Calu3 (cell line): ENCODE results near the gene CD36. TPM values are rescaled to one million over a fixed set of nuclear protein-coding genes. Genes with fewer than 3 reads are reported as not detected.

ENCODE experiments used
- BruUV-seq: library from RNA; stranded (reverse); fragments of 400-500 nt; replicated peaks from 2 replicates; lab custom pipeline; 2021; lab: Mats Ljungman, UMichigan
- CTCF ChIA-PET: fragments of 300-600 bp; sonication (Branson Sonifier 250); formaldehyde crosslinking; loops from one replicate; lab custom pipeline; 2022; ENCODE audit warnings: antibody characterized with exemption; lab: Charles Lee
- DNase-seq: peaks from one replicate; pipeline ENCODE4 v3.0.0; 2022
- H3K27ac Mint-ChIP-seq: one replicate; pipeline ENCODE4 v1.8.0; 2022; ENCODE audit warnings: mixed read lengths; ENCODE audit not compliant: unreplicated experiment
- H3K27me3 Mint-ChIP-seq: one replicate; pipeline ENCODE4 v1.8.0; 2022; ENCODE audit warnings: mixed read lengths; ENCODE audit not compliant: unreplicated experiment
- H3K36me3 Mint-ChIP-seq: one replicate; pipeline ENCODE4 v1.8.0; 2022; ENCODE audit warnings: mild to moderate bottlenecking, moderate library complexity, mixed read lengths; ENCODE audit not compliant: insufficient read depth, unreplicated experiment
- H3K4me1 Mint-ChIP-seq: one replicate; pipeline ENCODE4 v1.8.0; 2022; ENCODE audit warnings: mild to moderate bottlenecking, low read depth, mixed read lengths; ENCODE audit not compliant: unreplicated experiment
- H3K4me3 Mint-ChIP-seq: one replicate; pipeline ENCODE4 v1.8.0; 2022; ENCODE audit warnings: mild to moderate bottlenecking, low read depth, moderate library complexity, mixed read lengths; ENCODE audit not compliant: unreplicated experiment
- H3K9me3 Mint-ChIP-seq: one replicate; pipeline ENCODE4 v1.8.0; 2022; ENCODE audit warnings: low read depth, mixed read lengths; ENCODE audit not compliant: unreplicated experiment
- intact Hi-C: fragments of 100-400 bp; cut with micrococcal nuclease; formaldehyde crosslinking; loops from one replicate; pipeline ENCODE4 v1.10.0; 2022; ENCODE audit not compliant: unreplicated experiment
- total RNA-seq: library from RNA; stranded (reverse); gene quantifications from 2 replicates; pipeline ENCODE4 v1.2.3, GENCODE V29; 2022
- TF ChIP-seq, protein P1 (sequence below): fragments of 200-600 bp; IDR thresholded peaks from one replicate; pipeline ENCODE4 v1.8.0; 2022; ENCODE audit warnings: antibody characterized with exemption; ENCODE audit not compliant: unreplicated experiment

CD36 gene
- total RNA-seq, 1 experiment from 2014 or later, result not detected

DNA sequence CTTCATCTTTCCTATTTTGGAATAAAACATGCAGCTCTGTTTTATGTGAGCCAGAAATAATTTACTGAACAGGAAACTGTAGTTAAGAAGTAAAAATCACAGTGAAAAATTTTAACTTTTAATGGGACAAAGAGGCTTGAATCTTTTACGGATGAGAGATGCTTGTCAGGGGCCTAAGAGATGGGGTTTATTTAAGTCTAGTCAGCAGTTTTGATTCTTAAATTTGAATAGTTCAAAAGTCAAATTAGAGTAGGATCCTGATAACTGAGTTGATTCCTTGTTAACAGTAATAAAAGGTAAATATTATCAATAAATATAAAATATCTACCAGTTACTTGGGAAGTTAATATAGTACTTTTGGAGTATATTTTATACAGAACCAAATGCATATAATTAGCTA, 24.9 kb upstream of the CD36 start:
- Mint-ChIP-seq H3K4me1 (peaks cover 24% of the 10 kb centered on the region), H3K27me3 (no peaks in the 10 kb centered on the region), H3K27ac (no peak overlapping the region), H3K36me3 (no peaks in the 10 kb centered on the region), H3K9me3 (peaks cover under 1% of the 10 kb centered on the region), H3K4me3 (no peak overlapping the region)
- BruUV-seq, result no TSS peak
- DNase-seq, result no peak
- intact Hi-C loops, result no loop called here
- CTCF ChIA-PET, result no interaction called here
- TF ChIP-seq, protein P1, sequence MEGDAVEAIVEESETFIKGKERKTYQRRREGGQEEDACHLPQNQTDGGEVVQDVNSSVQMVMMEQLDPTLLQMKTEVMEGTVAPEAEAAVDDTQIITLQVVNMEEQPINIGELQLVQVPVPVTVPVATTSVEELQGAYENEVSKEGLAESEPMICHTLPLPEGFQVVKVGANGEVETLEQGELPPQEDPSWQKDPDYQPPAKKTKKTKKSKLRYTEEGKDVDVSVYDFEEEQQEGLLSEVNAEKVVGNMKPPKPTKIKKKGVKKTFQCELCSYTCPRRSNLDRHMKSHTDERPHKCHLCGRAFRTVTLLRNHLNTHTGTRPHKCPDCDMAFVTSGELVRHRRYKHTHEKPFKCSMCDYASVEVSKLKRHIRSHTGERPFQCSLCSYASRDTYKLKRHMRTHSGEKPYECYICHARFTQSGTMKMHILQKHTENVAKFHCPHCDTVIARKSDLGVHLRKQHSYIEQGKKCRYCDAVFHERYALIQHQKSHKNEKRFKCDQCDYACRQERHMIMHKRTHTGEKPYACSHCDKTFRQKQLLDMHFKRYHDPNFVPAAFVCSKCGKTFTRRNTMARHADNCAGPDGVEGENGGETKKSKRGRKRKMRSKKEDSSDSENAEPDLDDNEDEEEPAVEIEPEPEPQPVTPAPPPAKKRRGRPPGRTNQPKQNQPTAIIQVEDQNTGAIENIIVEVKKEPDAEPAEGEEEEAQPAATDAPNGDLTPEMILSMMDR, result no peak

DNA sequence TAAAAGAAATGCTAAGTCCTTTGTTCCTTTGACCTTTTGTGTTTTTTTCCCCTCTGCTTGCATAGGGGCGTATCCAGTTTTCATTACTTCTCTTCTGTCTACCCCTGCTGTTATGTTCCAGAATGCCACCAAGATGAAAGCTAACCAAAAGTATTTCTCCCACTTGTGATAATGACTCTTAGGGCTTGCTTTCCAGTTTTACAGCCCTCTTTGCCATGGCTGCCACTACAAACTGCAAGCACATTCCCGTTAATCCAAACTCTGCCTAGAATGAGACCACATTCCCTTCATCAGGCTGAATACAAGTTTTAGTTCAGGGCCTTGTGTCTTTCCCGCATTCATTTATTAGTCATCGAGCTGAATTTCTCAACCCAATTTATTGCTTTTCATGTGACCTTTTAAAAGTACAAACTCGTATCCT, 23.6 kb upstream of the CD36 start:
- Mint-ChIP-seq H3K36me3 (no peaks in the 10 kb centered on the region), H3K4me1 (peaks cover 10% of the 10 kb centered on the region), H3K27ac (no peak overlapping the region), H3K9me3 (peaks cover 2% of the 10 kb centered on the region), H3K4me3 (no peak overlapping the region), H3K27me3 (no peaks in the 10 kb centered on the region)
- CTCF ChIA-PET, result no interaction called here
- no peak for DNase-seq
- no TSS peak for BruUV-seq
- intact Hi-C loops, result no loop called here
- TF ChIP-seq, protein P1, result no peak

DNA sequence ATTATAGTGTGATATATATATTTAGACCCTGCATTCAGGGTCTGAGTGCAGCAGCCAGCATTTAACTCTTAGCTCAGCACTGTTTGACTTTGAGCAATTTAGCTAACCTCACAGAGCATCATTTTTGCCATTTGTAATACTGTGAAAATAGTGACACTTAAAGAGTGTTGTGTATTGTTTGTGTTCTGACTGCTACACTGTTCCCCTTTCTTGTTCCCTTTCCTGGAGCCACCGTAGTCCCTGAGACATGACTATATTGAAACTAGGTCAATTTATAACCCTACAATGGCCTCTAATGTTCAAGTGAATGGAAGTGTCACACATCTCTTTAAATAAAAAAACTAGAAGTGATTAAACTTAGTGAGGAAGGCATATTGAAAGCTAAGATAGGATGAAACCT, 20.3 kb upstream of the CD36 start:
- no peak for DNase-seq
- H3K9me3 Mint-ChIP-seq, result peaks cover 2% of the 10 kb centered on the region
- TF ChIP-seq, protein P1, result no peak
- H3K27me3 Mint-ChIP-seq, result no peaks in the 10 kb centered on the region
- H3K4me3 Mint-ChIP-seq, result no peak overlapping the region
- no TSS peak for BruUV-seq
- CTCF ChIA-PET, result no interaction called here
- no peaks in the 10 kb centered on the region for H3K36me3 Mint-ChIP-seq
- no peak overlapping the region for H3K27ac Mint-ChIP-seq
- H3K4me1 Mint-ChIP-seq, result peaks cover 8% of the 10 kb centered on the region
- intact Hi-C loops, result no loop called here

DNA sequence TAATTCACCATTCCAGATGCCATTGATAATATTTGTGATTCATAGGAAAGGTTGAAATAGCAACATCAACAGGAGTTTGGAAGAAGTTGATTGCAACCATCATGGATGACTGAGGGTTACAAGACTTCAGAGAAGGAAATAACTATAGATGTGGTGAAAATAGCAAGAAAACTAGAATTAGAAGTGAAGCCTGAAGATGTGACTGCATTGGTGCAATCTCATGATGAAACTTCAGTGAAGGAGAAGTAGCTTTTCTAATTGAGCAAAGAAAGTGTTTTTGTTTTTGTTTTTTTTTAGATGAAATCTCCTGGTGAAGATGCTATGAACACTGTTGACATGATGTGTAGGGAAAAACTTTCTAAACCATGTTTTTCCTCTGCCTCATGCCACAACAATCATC, 18.7 kb upstream of the CD36 start:
- H3K9me3 Mint-ChIP-seq, result peaks cover 2% of the 10 kb centered on the region
- no peak overlapping the region for H3K27ac Mint-ChIP-seq
- H3K4me3 Mint-ChIP-seq, result no peak overlapping the region
- H3K27me3 Mint-ChIP-seq, result no peaks in the 10 kb centered on the region
- H3K4me1 Mint-ChIP-seq, result peaks cover 8% of the 10 kb centered on the region
- intact Hi-C loops, result no loop called here
- DNase-seq, result no peak
- TF ChIP-seq, protein P1, result no peak
- H3K36me3 Mint-ChIP-seq, result no peaks in the 10 kb centered on the region
- CTCF ChIA-PET, result no interaction called here
- no TSS peak for BruUV-seq
